OCI-LY7 (cell line): ENCODE measurements around the gene FNDC3A.

Experiments
- EZH2phosphoT487 ChIP-seq: fragments of 200-600 bp; sonication (generic); IDR thresholded peaks from 2 replicates; pipeline ENCODE4 v1.6.1; 2018; ENCODE audit warnings: low read depth, borderline replicate concordance, mild to moderate bottlenecking, mixed run types, antibody characterized with exemption, low read length, moderate library complexity, mixed read lengths
- TF ChIP-seq, protein P1 (sequence below): fragments of 200-600 bp; sonication (generic); conservative IDR thresholded peaks from 2 replicates; pipeline ENCODE4 v1.5.1; 2014; ENCODE audit warnings: mild to moderate bottlenecking, antibody characterized with exemption, low read length, moderate library complexity, mixed read lengths

DNA sequence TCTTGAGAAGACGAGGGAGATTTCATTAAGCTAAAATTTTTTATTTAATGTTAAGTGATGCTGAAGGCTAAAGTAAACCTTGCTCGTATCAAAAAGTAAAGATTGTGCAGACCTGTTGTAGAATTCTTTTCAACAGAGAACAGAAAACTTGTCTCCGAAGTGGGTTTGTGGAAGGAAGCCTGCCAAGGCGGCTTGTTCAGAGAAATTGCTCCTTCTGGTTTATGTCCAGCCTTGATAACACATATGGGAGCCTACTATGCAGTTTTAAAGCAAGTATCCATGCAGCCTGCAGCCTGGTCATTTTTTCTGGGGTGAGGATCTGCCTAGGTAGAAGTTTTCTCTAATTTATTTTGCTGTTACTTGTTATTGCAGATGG lies 245.9 kb downstream of the FNDC3A start:
- TF ChIP-seq, protein P1, sequence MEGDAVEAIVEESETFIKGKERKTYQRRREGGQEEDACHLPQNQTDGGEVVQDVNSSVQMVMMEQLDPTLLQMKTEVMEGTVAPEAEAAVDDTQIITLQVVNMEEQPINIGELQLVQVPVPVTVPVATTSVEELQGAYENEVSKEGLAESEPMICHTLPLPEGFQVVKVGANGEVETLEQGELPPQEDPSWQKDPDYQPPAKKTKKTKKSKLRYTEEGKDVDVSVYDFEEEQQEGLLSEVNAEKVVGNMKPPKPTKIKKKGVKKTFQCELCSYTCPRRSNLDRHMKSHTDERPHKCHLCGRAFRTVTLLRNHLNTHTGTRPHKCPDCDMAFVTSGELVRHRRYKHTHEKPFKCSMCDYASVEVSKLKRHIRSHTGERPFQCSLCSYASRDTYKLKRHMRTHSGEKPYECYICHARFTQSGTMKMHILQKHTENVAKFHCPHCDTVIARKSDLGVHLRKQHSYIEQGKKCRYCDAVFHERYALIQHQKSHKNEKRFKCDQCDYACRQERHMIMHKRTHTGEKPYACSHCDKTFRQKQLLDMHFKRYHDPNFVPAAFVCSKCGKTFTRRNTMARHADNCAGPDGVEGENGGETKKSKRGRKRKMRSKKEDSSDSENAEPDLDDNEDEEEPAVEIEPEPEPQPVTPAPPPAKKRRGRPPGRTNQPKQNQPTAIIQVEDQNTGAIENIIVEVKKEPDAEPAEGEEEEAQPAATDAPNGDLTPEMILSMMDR = no peak
- TF ChIP-seq EZH2phosphoT487 = no peak
